Common myeloid progenitor, CD34-positive (primary cell): ENCODE data around the gene ELOVL6. TPM values are rescaled to one million over a fixed set of nuclear protein-coding genes. Genes with fewer than 3 reads are reported as not detected.
"Not testable (repeated sequence)": the region's sequence is repeated elsewhere in the genome, so short reads cannot be mapped to it uniquely, and the experiment has no call there.

ENCODE experiments used
- CTCF ChIA-PET: fragments of 350-600 bp; sonication (Branson Sonifier 250); formaldehyde crosslinking; loops from one replicate; lab custom pipeline; 2021; ENCODE audit warnings: antibody characterized with exemption; lab: Charles Lee
- POLR2A ChIA-PET: fragments of 350-600 bp; sonication (Branson Sonifier 250); formaldehyde crosslinking; loops from one replicate; lab custom pipeline; 2021; ENCODE audit warnings: antibody characterized with exemption; lab: Charles Lee
- DNase-seq, 3 donors: peaks; one replicate each; pipeline versions ENCODE4 v3.0.0 to v3.0.0-alpha.2; 2013
- H3K27ac ChIP-seq, 2 experiments: 1 replicate in 1 of 2; 2 replicates in 1 of 2; pipeline ENCODE4 v1.7.0; 2013; ENCODE audit warnings: inconsistent platforms in 2 of 2, low read length in 2 of 2, mild to moderate bottlenecking in 2 of 2, low read depth in 1 of 2, moderate library complexity in 1 of 2; ENCODE audit not compliant: severe bottlenecking in 2 of 2, insufficient read depth in 1 of 2, poor library complexity in 1 of 2
- H3K27me3 ChIP-seq, 5 experiments: replicated peaks in 2 of 5; 1 replicate in 3 of 5; 2 replicates in 2 of 5; pipeline versions ENCODE4 v1.6.1 to v1.7.0; 2013; ENCODE audit warnings: low read length in 4 of 5, mild to moderate bottlenecking in 2 of 5, moderate library complexity in 2 of 5, inconsistent platforms in 1 of 5; ENCODE audit not compliant: insufficient read depth in 5 of 5, control insufficient read depth in 4 of 5
- H3K36me3 ChIP-seq, 4 experiments: 1 replicate in 2 of 4; 2 replicates in 2 of 4; pipeline versions ENCODE4 v1.6.1 to v1.7.0; 2013; ENCODE audit warnings: low read length in 3 of 4, control low read depth in 1 of 4, mild to moderate bottlenecking in 1 of 4; ENCODE audit not compliant: control insufficient read depth in 4 of 4, insufficient read depth in 4 of 4
- H3K4me1 ChIP-seq, 4 experiments: 1 replicate in 3 of 4; 2 replicates in 1 of 4; pipeline versions ENCODE4 v1.6.1 to v1.7.1; 2013; ENCODE audit warnings: low read length in 3 of 4, mild to moderate bottlenecking in 3 of 4, control low read depth in 1 of 4, inconsistent platforms in 1 of 4, moderate library complexity in 1 of 4; ENCODE audit not compliant: control insufficient read depth in 4 of 4, insufficient read depth in 4 of 4; ENCODE audit errors: control extremely low read depth in 1 of 4
- H3K4me3 ChIP-seq, 7 experiments: 1 replicate in 4 of 7; 2 replicates in 3 of 7; pipeline versions ENCODE4 v1.5.1 to v1.7.0; 2013; ENCODE audit warnings: mild to moderate bottlenecking in 7 of 7, low read length in 6 of 7, moderate library complexity in 6 of 7, inconsistent platforms in 2 of 7, low read depth in 2 of 7, control low read depth in 1 of 7; ENCODE audit not compliant: insufficient read depth in 4 of 7, control insufficient read depth in 1 of 7; ENCODE audit errors: extremely low read depth in 1 of 7
- H3K9me3 ChIP-seq, 5 experiments: 1 replicate in 4 of 5; 2 replicates in 1 of 5; pipeline versions ENCODE4 v1.6.1 to v1.7.1; 2013; ENCODE audit warnings: low read length in 4 of 5, mild to moderate bottlenecking in 2 of 5, inconsistent platforms in 1 of 5, low read depth in 1 of 5, moderate library complexity in 1 of 5; ENCODE audit not compliant: control insufficient read depth in 4 of 5, insufficient read depth in 2 of 5; ENCODE audit errors: control extremely low read depth in 1 of 5
- WGBS: methylation state at CpG from one replicate; pipeline ENCODE4 v1.1.5; 2013; ENCODE audit not compliant: insufficient coverage; 5-methylcytosine and 5-hydroxymethylcytosine counted together
- polyA plus RNA-seq: library from polyadenylated mRNA; unstranded; fragments of 120-200 nt; gene quantifications from one replicate; pipeline ENCODE4 v1.2.1, GENCODE V29; 2013

Gene ELOVL6
- polyA plus RNA-seq = 12.5 TPM

- ChIA-PET POLR2A (no interaction called here), CTCF (interaction anchor here (1.2 to 1.9 kb wide), 3 partner anchors 37 to 148 kb away, joined by 3 to 6 read pairs (median 5); no protein-coding TSS in a partner anchor)
- Histone ChIP-seq H3K9me3 (no peaks in the 10 kb centered on the region), H3K4me1 (peaks cover 9 to 40% (median 22%) of the 10 kb centered on the region in 4 experiments), H3K4me3 (peak within 1 kb of the TSS; percentile 80 to 97 (median 88)), H3K27ac (peak within 1 kb of the TSS; percentile 77 to 89), H3K36me3 (no peaks in the 10 kb centered on the region), H3K27me3 (no peaks in the 10 kb centered on the region)
- peak; percentile 31 to 76 (median 68) for DNase-seq
- 0% methylated on average over 29 of the region's 48 CpGs for WGBS
Measured at GRCh38 chr4:110198435-110199416, at the start of gene ELOVL6. Gene ELOVL6, minus strand, starts transcription at chr4:110198615. Its CDS starts 280 bp downstream, at chr4:110198335.

- H3K4me3 ChIP-seq = no peak overlapping the region
- DNase-seq = no peak
- H3K9me3 ChIP-seq = no peaks in the 10 kb centered on the region
- peaks cover 0 to 2% (median 0%) of the 10 kb centered on the region in 5 experiments for H3K27me3 ChIP-seq
- no peaks in the 10 kb centered on the region for H3K4me1 ChIP-seq
- CTCF ChIA-PET = interaction anchor here (1.0 kb wide), 1 partner anchor 15 kb away, joined by 3 read pairs; no protein-coding TSS in a partner anchor
- no peaks in the 10 kb centered on the region for H3K36me3 ChIP-seq
- no peak overlapping the region for H3K27ac ChIP-seq
- 98% methylated on average over 4 of the region's 4 CpGs for WGBS
- POLR2A ChIA-PET = no interaction called here
Measured at GRCh38 chr4:110248100-110248499, 49.7 kb upstream of the ELOVL6 start.

- ChIA-PET CTCF (interaction anchor here (0.6 to 1.0 kb wide), 2 partner anchors 15 to 134 kb away, joined by 3 read pairs; no protein-coding TSS in a partner anchor), POLR2A (no interaction called here)
- Histone ChIP-seq H3K27ac (no peak overlapping the region), H3K9me3 (no peaks in the 10 kb centered on the region), H3K4me3 (no peak overlapping the region), H3K27me3 (peaks cover 0 to 2% (median 0%) of the 10 kb centered on the region in 5 experiments), H3K36me3 (no peaks in the 10 kb centered on the region), H3K4me1 (no peaks in the 10 kb centered on the region)
- no peak for DNase-seq
- WGBS = 50% methylated on average over 1 of the region's 3 CpGs
Measured at GRCh38 chr4:110247591-110247990, 49.2 kb upstream of the ELOVL6 start.

GRCh38 chr4:110245577-110245976 lies 47.2 kb upstream of the ELOVL6 start:
- CTCF ChIA-PET = no interaction called here
- no peaks in the 10 kb centered on the region for H3K4me1 ChIP-seq
- H3K36me3 ChIP-seq = no peaks in the 10 kb centered on the region
- no peaks in the 10 kb centered on the region for H3K9me3 ChIP-seq
- no peaks in the 10 kb centered on the region for H3K27me3 ChIP-seq
- POLR2A ChIA-PET = no interaction called here
- no peak overlapping the region for H3K27ac ChIP-seq
- DNase-seq = no peak
- no peak overlapping the region for H3K4me3 ChIP-seq
- 67% methylated on average over 3 of the region's 5 CpGs for WGBS

GRCh38 chr4:110236324-110236723 lies 37.9 kb upstream of the ELOVL6 start:
- Histone ChIP-seq H3K27me3 (no peaks in the 10 kb centered on the region), H3K9me3 (no peaks in the 10 kb centered on the region), H3K27ac (no peak overlapping the region), H3K36me3 (no peaks in the 10 kb centered on the region), H3K4me1 (no peaks in the 10 kb centered on the region), H3K4me3 (no peak overlapping the region)
- POLR2A ChIA-PET = no interaction called here
- 100% methylated on average over 1 of the region's 1 CpG for WGBS
- no peak for DNase-seq
- CTCF ChIA-PET = no interaction called here

- H3K36me3 ChIP-seq, H3K4me1 ChIP-seq, H3K27me3 ChIP-seq, POLR2A ChIA-PET, H3K27ac ChIP-seq, H3K4me3 ChIP-seq, DNase-seq, H3K9me3 ChIP-seq, CTCF ChIA-PET: not testable (repeated sequence)
- 100% methylated on average over 7 of the region's 11 CpGs for WGBS
Measured at GRCh38 chr4:110233581-110233980, 35.2 kb upstream of the ELOVL6 start.

GRCh38 chr4:110231869-110232268 lies 33.5 kb upstream of the ELOVL6 start:
- ChIA-PET CTCF (no interaction called here), POLR2A (no interaction called here)
- no peak overlapping the region for H3K27ac ChIP-seq
- no peaks in the 10 kb centered on the region for H3K27me3 ChIP-seq
- H3K4me1 ChIP-seq = no peaks in the 10 kb centered on the region
- no peaks in the 10 kb centered on the region for H3K9me3 ChIP-seq
- H3K36me3 ChIP-seq = no peaks in the 10 kb centered on the region
- DNase-seq = peak in 2 of 3 donors; percentile 44 to 60
- 77% methylated on average over 2 of the region's 4 CpGs for WGBS
- H3K4me3 ChIP-seq = no peak overlapping the region
